ENCODE measurements around the gene PFKP.
A peak's percentile ranks its signal among the peaks of the same experiment; 100 is the strongest.

Gene PFKP

DNA sequence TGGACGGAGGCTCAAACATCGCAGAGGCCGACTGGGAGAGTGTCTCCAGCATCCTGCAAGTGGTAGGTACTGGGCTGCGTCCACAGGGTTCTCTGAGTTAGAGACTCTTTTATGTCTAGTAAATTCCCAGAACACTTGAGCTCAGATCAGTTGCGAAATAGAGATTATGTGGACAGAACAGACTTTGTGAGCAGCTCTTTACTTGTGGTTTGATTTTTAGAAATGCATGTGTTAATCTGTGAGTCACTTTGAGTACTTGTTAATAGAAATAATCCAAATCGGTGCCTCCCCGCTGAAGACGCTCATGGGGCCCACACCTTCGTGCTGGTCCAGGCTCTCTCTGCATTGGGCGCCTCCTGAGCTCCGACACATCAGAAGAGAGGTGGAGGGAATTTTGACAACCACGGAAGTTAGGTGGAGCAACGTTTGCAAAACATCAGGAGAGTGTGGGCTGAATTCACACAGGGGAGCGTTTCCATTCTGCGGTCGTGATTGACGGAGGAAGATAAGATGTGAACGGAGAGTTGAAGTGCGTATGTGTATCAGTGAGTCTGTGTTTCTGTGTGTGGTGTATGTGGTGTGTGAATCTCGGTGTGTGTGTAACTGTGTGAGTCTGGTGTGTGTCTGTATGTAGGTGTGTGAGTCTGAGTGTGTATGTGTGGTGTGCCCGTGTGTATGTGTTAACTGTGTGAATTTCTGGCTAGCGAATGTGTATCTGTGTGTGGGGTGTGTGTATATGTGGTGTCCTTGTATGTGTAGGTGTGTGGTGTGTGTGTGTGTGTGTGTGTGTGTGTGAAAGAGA, 32.1 kb downstream of the PFKP start:
- TF ChIP-seq, protein P1, sequence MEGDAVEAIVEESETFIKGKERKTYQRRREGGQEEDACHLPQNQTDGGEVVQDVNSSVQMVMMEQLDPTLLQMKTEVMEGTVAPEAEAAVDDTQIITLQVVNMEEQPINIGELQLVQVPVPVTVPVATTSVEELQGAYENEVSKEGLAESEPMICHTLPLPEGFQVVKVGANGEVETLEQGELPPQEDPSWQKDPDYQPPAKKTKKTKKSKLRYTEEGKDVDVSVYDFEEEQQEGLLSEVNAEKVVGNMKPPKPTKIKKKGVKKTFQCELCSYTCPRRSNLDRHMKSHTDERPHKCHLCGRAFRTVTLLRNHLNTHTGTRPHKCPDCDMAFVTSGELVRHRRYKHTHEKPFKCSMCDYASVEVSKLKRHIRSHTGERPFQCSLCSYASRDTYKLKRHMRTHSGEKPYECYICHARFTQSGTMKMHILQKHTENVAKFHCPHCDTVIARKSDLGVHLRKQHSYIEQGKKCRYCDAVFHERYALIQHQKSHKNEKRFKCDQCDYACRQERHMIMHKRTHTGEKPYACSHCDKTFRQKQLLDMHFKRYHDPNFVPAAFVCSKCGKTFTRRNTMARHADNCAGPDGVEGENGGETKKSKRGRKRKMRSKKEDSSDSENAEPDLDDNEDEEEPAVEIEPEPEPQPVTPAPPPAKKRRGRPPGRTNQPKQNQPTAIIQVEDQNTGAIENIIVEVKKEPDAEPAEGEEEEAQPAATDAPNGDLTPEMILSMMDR (IDR thresholded peaks at IDR 0.05; ENCODE audit: insufficient read depth, low read length) = no peak
- no peak for TF ChIP-seq POLR2AphosphoS5 (IDR thresholded peaks at IDR 0.05; ENCODE audit: low read depth)
- no peak for TF ChIP-seq SPI1 (IDR thresholded peaks at IDR 0.05; ENCODE audit: borderline replicate concordance, low read depth)
- TF ChIP-seq, protein P2, sequence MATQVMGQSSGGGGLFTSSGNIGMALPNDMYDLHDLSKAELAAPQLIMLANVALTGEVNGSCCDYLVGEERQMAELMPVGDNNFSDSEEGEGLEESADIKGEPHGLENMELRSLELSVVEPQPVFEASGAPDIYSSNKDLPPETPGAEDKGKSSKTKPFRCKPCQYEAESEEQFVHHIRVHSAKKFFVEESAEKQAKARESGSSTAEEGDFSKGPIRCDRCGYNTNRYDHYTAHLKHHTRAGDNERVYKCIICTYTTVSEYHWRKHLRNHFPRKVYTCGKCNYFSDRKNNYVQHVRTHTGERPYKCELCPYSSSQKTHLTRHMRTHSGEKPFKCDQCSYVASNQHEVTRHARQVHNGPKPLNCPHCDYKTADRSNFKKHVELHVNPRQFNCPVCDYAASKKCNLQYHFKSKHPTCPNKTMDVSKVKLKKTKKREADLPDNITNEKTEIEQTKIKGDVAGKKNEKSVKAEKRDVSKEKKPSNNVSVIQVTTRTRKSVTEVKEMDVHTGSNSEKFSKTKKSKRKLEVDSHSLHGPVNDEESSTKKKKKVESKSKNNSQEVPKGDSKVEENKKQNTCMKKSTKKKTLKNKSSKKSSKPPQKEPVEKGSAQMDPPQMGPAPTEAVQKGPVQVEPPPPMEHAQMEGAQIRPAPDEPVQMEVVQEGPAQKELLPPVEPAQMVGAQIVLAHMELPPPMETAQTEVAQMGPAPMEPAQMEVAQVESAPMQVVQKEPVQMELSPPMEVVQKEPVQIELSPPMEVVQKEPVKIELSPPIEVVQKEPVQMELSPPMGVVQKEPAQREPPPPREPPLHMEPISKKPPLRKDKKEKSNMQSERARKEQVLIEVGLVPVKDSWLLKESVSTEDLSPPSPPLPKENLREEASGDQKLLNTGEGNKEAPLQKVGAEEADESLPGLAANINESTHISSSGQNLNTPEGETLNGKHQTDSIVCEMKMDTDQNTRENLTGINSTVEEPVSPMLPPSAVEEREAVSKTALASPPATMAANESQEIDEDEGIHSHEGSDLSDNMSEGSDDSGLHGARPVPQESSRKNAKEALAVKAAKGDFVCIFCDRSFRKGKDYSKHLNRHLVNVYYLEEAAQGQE (IDR thresholded peaks at IDR 0.05; ENCODE audit: insufficient replicate concordance, low read depth) = no peak
- no peak for TF ChIP-seq GABPA (IDR thresholded peaks at IDR 0.05; ENCODE audit: low read depth)

DNA sequence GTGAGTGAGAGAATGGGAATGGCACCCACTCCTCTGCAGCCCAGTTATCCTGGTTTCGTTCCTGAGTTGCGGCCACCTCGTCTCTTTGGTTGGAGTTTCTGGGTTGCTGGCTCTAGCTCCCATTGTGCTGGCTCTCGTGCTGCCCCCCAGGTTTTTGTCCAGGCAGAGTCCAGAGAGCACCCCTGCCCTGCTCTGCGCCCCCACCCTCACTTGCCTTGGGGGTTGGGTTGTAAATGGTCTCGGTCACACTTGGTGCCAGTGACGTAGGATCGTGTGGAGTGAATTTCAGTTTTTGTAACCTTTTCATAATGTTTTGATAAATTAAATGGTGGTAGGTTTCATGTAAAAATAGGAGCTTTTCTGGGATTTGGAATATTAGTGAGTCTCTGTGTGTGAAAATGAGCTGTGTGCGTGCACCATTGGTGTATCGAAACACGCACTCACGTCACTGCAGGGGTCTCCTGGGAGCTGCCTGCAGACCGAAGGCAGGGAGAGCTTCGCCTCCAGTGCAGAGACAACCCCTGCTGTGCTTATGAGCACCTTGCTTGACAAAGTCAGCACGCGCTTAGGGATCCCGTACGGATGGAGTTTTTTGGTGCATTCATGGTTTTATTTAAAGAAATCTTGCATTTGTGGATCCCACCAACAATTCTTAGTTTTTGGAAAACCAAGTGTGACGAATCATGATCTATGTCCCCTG, 32.9 kb downstream of the PFKP start:
- DNase-seq (ENCODE audit: low read depth in 1 of 2, low spot score in 1 of 2) = no peak
- H3K27me3 ChIP-seq (ENCODE audit: insufficient read depth, poor library complexity, severe bottlenecking) = no peaks in the 10 kb centered on the region
- TF ChIP-seq, protein P2 (IDR thresholded peaks at IDR 0.05; ENCODE audit: insufficient replicate concordance, low read depth) = no peak
- no peak for TF ChIP-seq POLR2AphosphoS5 (IDR thresholded peaks at IDR 0.05; ENCODE audit: low read depth)
- TF ChIP-seq GABPA (IDR thresholded peaks at IDR 0.05; ENCODE audit: low read depth) = no peak
- TF ChIP-seq, protein P1 (IDR thresholded peaks at IDR 0.05; ENCODE audit: insufficient read depth, low read length) = no peak
- TF ChIP-seq SPI1 (IDR thresholded peaks at IDR 0.05; ENCODE audit: borderline replicate concordance, low read depth) = no peak
- H3K4me3 ChIP-seq (replicated peaks; ENCODE audit: insufficient read depth, low read length) = no peak overlapping the region
- no peak overlapping the region for H3K27ac ChIP-seq (replicated peaks)

More for the DNA sequence above, 32.1 kb downstream of the PFKP start:
- Histone ChIP-seq H3K27ac (replicated peaks) (no peak overlapping the region), H3K4me3 (replicated peaks; ENCODE audit: insufficient read depth, low read length) (no peak overlapping the region), H3K27me3 (ENCODE audit: insufficient read depth, poor library complexity, severe bottlenecking) (no peaks in the 10 kb centered on the region)
- DNase-seq (ENCODE audit: low read depth in 1 of 2, low spot score in 1 of 2) = peak in 1 of 2 experiments; percentile 15

DNA sequence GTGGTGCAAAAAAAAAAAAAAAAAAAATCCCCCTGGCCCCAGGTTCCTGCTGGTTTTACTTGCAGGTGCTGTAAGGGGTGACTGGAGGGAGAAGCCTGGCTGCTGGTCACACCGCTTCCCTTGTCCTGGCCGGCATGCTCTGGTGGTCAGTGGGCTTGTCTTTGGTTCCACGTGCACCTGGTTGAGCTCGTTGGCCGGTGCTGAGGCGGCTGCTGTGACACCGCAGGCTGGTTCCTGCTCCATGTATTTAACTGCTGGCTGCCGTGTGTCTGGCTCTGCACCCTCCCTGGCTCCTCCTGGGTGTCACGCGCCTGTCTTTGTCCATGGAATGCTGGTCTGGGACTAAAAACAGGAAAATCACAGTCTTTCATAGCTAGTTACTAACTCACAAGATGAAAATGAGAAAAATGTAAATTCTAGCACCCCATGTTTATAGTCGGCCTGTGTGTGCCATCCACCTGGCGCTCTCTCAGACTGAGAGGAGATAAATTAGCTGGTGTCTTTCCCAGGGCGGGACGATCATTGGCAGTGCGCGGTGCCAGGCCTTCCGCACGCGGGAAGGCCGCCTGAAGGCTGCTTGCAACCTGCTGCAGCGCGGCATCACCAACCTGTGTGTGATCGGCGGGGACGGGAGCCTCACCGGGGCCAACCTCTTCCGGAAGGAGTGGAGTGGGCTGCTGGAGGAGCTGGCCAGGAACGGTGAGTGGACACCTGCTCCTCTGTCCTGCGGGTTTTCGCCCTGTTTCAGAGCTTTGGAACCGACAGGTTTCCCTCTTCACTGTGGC, 33.7 kb downstream of the PFKP start:
- Histone ChIP-seq H3K27ac (replicated peaks) (no peak overlapping the region), H3K27me3 (ENCODE audit: insufficient read depth, poor library complexity, severe bottlenecking) (no peaks in the 10 kb centered on the region), H3K4me3 (replicated peaks; ENCODE audit: insufficient read depth, low read length) (no peak overlapping the region)
- no peak for DNase-seq (ENCODE audit: low read depth in 1 of 2, low spot score in 1 of 2)
- TF ChIP-seq, protein P2 (IDR thresholded peaks at IDR 0.05; ENCODE audit: insufficient replicate concordance, low read depth) = no peak

All from HL-60 (cell line).